ENCODE data around the gene SMPD4.
"Not testable (repeated sequence)": the region's sequence is repeated elsewhere in the genome, so short reads cannot be mapped to it uniquely, and the experiment has no call there.

GRCh38 chr2:130230907-130231306 lies 49.5 kb upstream of the SMPD4 start:
- not testable (repeated sequence) for TF ChIP-seq CTCF (conservative IDR thresholded peaks at IDR 0.05; ENCODE audit: low read depth, low read length); POLR2A (IDR thresholded peaks at IDR 0.05; ENCODE audit: low read depth, low read length); USF2 (IDR thresholded peaks at IDR 0.05; ENCODE audit: low read depth, low read length); MAZ (IDR thresholded peaks at IDR 0.05; ENCODE audit: borderline replicate concordance, low read depth, low read length); MAFK (IDR thresholded peaks at IDR 0.05; ENCODE audit: low read depth, low read length); BHLHE40 (IDR thresholded peaks at IDR 0.05; ENCODE audit: low read depth, low read length); MXI1 (IDR thresholded peaks at IDR 0.05; ENCODE audit: borderline replicate concordance, low read depth, low read length); CEBPB (IDR thresholded peaks at IDR 0.05; ENCODE audit: low read depth, low read length); RAD21 (IDR thresholded peaks at IDR 0.05; ENCODE audit: low read length)
- TF ChIP-seq, protein P1, sequence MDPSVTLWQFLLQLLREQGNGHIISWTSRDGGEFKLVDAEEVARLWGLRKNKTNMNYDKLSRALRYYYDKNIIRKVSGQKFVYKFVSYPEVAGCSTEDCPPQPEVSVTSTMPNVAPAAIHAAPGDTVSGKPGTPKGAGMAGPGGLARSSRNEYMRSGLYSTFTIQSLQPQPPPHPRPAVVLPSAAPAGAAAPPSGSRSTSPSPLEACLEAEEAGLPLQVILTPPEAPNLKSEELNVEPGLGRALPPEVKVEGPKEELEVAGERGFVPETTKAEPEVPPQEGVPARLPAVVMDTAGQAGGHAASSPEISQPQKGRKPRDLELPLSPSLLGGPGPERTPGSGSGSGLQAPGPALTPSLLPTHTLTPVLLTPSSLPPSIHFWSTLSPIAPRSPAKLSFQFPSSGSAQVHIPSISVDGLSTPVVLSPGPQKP (IDR thresholded peaks at IDR 0.05; ENCODE audit: borderline replicate concordance, low read depth, low read length) = not testable (repeated sequence)

All from IMR-90 (cell line).